ENCODE results near the gene ERCC4.

ERCC4 gene

DNA sequence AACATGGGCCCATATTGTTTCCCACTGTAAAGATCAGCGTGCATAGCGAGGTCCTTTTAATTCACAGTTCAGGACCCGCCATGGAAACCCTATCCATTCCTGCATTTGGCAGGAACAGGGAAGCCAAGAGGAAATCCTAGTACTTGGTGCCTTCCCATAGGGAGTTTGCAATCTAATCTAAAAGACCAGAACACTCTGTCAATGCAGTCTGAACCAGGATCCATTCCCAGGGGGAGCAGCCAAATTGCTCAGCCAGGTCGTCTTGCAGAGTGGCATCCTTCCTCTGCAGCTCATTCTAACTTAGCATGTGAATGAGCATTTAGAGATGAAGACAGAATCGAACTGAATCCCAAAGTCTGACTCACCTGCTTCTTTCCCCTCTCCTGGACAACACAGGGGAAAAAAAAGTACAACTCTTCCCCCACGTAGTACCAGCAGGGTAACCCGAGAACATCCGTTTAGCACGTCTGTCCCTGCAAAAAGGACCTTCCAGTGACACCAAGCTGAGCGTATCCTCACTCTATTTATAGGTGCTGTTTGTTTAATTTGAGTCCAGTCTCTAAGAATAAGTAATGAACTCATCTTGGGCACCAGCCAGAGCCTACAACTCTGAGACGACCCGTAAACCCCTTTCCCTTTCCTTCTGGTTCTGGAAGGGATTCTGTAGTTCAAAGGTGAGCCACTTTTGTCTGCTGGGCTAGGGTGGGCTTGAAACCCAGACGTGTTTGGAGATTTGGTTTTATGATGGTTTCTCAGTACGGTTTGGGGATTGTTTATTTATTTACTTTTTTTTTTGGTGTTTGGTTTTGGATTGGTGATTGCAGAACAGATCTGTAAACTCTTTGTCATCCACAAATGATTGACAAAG is 74.5 kb downstream of the ERCC4 start:
- no peak for DNase-seq (ENCODE audit: low spot score)

DNA sequence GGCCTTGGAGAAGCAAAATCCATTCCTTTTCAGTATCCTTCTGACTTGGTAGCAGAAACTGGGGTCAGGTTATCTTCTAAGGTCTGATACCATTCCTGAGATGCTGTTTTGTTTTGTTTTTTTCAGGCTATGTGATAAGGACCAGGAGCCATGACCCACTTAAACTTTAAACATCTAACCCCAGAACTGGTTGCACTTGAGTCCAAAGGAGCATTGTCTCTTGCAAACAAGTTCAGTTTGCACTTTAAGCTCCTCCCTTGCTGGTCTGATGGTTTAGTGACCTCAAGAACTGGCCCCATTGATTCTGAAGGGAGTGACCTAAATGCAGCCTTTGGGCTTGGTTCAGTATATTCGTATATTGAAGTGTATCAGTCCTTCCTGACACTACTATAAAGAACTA is 75.2 kb downstream of the ERCC4 start:
- DNase-seq (ENCODE audit: low spot score), result no peak

GRCh38 chr16:13996778-13997288 is 76.9 kb downstream of the ERCC4 start:
- no peak for DNase-seq (ENCODE audit: low spot score)

DNA sequence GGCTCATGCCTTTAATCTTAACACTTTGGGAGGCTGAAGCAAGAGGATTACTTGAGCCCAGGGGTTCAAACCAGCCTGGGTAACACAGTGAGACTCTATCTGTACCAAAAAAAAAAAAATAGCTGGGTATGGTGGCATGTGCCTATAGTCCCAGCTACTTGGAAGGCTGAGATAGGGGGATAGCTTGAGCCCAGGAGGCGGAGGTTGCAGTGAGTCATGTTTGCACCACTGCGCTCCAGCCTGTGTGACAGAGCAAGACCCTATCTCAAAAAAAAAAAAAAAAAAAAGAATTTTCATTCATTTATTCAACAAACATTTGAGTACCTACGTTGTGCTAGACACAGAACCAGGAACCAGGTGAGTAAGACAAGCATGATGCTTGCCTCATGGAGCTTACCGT is 77.6 kb downstream of the ERCC4 start:
- DNase-seq (ENCODE audit: low spot score), result no peak

DNA sequence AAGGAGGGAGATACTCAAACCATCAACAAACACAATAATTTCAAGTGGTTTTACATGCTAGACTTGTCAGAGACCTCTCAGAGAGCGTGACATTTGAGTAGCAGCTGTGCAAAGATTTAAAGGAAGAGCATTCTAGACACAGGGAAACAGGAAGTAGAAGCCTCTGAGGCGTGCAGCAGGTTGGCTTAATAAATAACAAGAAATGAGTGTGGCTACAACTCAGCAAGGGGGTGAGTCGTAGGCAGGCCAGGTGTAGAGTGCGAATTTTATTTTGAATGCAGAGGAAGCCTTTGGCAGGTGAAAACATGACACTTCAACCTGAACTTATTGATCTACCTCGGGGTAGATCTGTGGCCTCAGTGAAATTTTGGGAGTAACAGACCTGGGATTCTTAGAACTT is 78.0 kb downstream of the ERCC4 start:
- DNase-seq (ENCODE audit: low spot score), result no peak

GRCh38 chr16:13999071-13999894 is 79.3 kb downstream of the ERCC4 start:
- no peak for DNase-seq (ENCODE audit: low spot score)

DNA sequence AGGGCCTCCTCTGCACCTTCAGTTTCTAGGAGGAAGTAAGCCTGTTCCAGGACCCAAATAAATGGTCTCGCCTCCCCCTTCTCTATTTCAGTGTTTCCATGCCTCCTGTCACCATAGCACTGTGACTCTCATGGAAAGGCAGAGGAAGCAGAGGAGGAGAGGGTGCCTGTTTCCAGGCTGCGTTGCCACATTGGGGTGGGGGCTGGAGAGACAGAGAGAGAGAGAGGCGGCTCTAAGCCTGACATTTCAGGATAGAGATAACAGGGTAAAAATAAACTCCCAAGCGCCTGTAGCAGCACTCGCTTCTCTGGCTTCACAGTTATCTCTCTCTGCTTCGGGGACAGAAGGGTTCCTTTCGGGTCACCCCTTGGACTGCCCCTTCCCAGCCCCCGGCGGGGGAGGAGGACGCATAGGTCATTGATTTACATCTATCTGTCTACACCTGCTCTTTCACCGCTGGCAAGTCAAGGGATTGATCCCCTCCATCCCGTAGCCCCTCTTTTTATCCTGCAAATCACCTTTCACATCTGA is 80.0 kb downstream of the ERCC4 start:
- no peak for DNase-seq (ENCODE audit: low spot score)

- no peak for DNase-seq (ENCODE audit: low spot score)
Measured at GRCh38 chr16:14001521-14001920, 81.6 kb downstream of the ERCC4 start.

Measured in CD4-positive, alpha-beta T cell treated with Interleukin-2 at 100 ng/mL for 4 hours (primary cell).